GM18517 (cell line): ENCODE measurements around the gene ACMSD.
"Not testable (repeated sequence)": the region's sequence is repeated elsewhere in the genome, so short reads cannot be mapped to it uniquely, and the experiment has no call there.

Experiments
- ATAC-seq: cut with Tn5 transposase; IDR thresholded peaks from one replicate; pipeline ENCODE4 v1.9.1; 2021; ENCODE audit warnings: mild to moderate bottlenecking, moderate library complexity; ENCODE audit not compliant: unreplicated experiment

Gene ACMSD

GRCh38 chr2:134905168-134905567 lies 66.8 kb downstream of the ACMSD start:
- ATAC-seq, result no peak

- no peak for ATAC-seq
These were observed 68.3 kb downstream of the ACMSD start for GRCh38 chr2:134906726-134907125.

- ATAC-seq, result not testable (repeated sequence)
These were observed 69.2 kb downstream of the ACMSD start for GRCh38 chr2:134907441-134908116.

GRCh38 chr2:134910763-134911399 lies 72.5 kb downstream of the ACMSD start:
- no peak for ATAC-seq

GRCh38 chr2:134911400-134911785 lies 73.0 kb downstream of the ACMSD start:
- ATAC-seq, result no peak

GRCh38 chr2:134912361-134912760 lies 73.9 kb downstream of the ACMSD start:
- ATAC-seq, result no peak

- peak; percentile 2 for ATAC-seq
These were observed 79.0 kb downstream of the ACMSD start for GRCh38 chr2:134917360-134917865.

- peak; percentile 79 for ATAC-seq
These were observed 79.6 kb downstream of the ACMSD start for GRCh38 chr2:134917888-134918525.

GRCh38 chr2:134918526-134919340 lies 80.3 kb downstream of the ACMSD start, which contains the start of gene CCNT2:
Gene CCNT2 (plus strand): TSS chr2:134918822. CDS start chr2:134918855, 33 bp downstream.
- peak; percentile 81 for ATAC-seq

GRCh38 chr2:134919341-134920210 lies 81.2 kb downstream of the ACMSD start:
- no peak for ATAC-seq

GRCh38 chr2:134924912-134925311 lies 86.5 kb downstream of the ACMSD start:
- ATAC-seq, result no peak

- no peak for ATAC-seq
These were observed 88.0 kb downstream of the ACMSD start for GRCh38 chr2:134926231-134926931.

- no peak for ATAC-seq
These were observed 88.8 kb downstream of the ACMSD start for GRCh38 chr2:134927195-134927594.

GRCh38 chr2:134932864-134933526 lies 94.6 kb downstream of the ACMSD start:
- ATAC-seq, result no peak

- no peak for ATAC-seq
These were observed 95.3 kb downstream of the ACMSD start for GRCh38 chr2:134933732-134934131.

GRCh38 chr2:134934150-134934549 lies 95.7 kb downstream of the ACMSD start:
- no peak for ATAC-seq

GRCh38 chr2:134934641-134935040 lies 96.2 kb downstream of the ACMSD start:
- ATAC-seq, result no peak

GRCh38 chr2:134936691-134937090 lies 98.3 kb downstream of the ACMSD start:
- no peak for ATAC-seq

GRCh38 chr2:134943540-134943939 lies 105.1 kb downstream of the ACMSD start:
- ATAC-seq, result peak; percentile 87
